Measurements from ENCODE around the gene SVIL.
"Not testable (repeated sequence)": the region's sequence is repeated elsewhere in the genome, so short reads cannot be mapped to it uniquely, and the experiment has no call there.

SVIL gene

GRCh38 chr10:29600067-29600466 is 34.7 kb downstream of the SVIL start:
- DNase-seq (ENCODE audit: low read depth), result no peak

- DNase-seq (ENCODE audit: low read depth), result no peak
These were observed 35.9 kb downstream of the SVIL start for GRCh38 chr10:29598851-29599311.

GRCh38 chr10:29596826-29597225 is 37.9 kb downstream of the SVIL start:
- no peak for DNase-seq (ENCODE audit: low read depth)

- DNase-seq (ENCODE audit: low read depth), result no peak
These were observed 38.4 kb downstream of the SVIL start for GRCh38 chr10:29596356-29596755.

- DNase-seq (ENCODE audit: low read depth), result no peak
These were observed 39.0 kb downstream of the SVIL start for GRCh38 chr10:29595636-29596225.

GRCh38 chr10:29595146-29595545 is 39.6 kb downstream of the SVIL start:
- no peak for DNase-seq (ENCODE audit: low read depth)

GRCh38 chr10:29591651-29591968 is 43.2 kb downstream of the SVIL start:
- DNase-seq (ENCODE audit: low read depth), result no peak

GRCh38 chr10:29590915-29591650 is 43.7 kb downstream of the SVIL start:
- no peak for DNase-seq (ENCODE audit: low read depth)

- no peak for DNase-seq (ENCODE audit: low read depth)
These were observed 45.9 kb downstream of the SVIL start for GRCh38 chr10:29588629-29589421.

- DNase-seq (ENCODE audit: low read depth), result not testable (repeated sequence)
These were observed 46.8 kb downstream of the SVIL start for GRCh38 chr10:29587750-29588628.

GRCh38 chr10:29587102-29587749 is 47.5 kb downstream of the SVIL start:
- DNase-seq (ENCODE audit: low read depth), result not testable (repeated sequence)

GRCh38 chr10:29586509-29586908 is 48.3 kb downstream of the SVIL start:
- DNase-seq (ENCODE audit: low read depth), result no peak

- DNase-seq (ENCODE audit: low read depth), result no peak
These were observed 49.2 kb downstream of the SVIL start for GRCh38 chr10:29585488-29585976.

GRCh38 chr10:29584436-29584835 is 50.3 kb downstream of the SVIL start:
- no peak for DNase-seq (ENCODE audit: low read depth)

- DNase-seq (ENCODE audit: low read depth), result no peak
These were observed 51.1 kb downstream of the SVIL start for GRCh38 chr10:29583674-29584073.

GRCh38 chr10:29582769-29583168 is 52.0 kb downstream of the SVIL start:
- DNase-seq (ENCODE audit: low read depth), result not testable (repeated sequence)

GRCh38 chr10:29579455-29579970 is 55.3 kb downstream of the SVIL start:
- no peak for DNase-seq (ENCODE audit: low read depth)

- no peak for DNase-seq (ENCODE audit: low read depth)
These were observed 56.3 kb downstream of the SVIL start for GRCh38 chr10:29578457-29578856.

- no peak for DNase-seq (ENCODE audit: low read depth)
These were observed 58.1 kb downstream of the SVIL start for GRCh38 chr10:29576681-29577080.

- DNase-seq (ENCODE audit: low read depth), result no peak
These were observed 59.7 kb downstream of the SVIL start for GRCh38 chr10:29575098-29575455.

Data from HS-27A (cell line).